RWPE2 (cell line): ENCODE measurements around the gene OTUD7B.

Experiments used
- ATAC-seq: fragments of 200-7000 bp; cut with Tn5 transposase; 3 replicates; pipeline ENCODE4 v1.9.1; 2021; ENCODE audit warnings: low read depth
- DNase-seq: peaks from one replicate; pipeline ENCODE4 v3.0.0-alpha.2; 2020; ENCODE audit warnings: low spot score
- H3K27ac ChIP-seq: fragments of 450-650 bp; 2 replicates; pipeline ENCODE4 v1.5.1; 2017; ENCODE audit warnings: mild to moderate bottlenecking; ENCODE audit not compliant: poor library complexity, severe bottlenecking
- H3K27me3 ChIP-seq: fragments of 250-450 bp; sonication (Bioruptor Pico); 2 replicates; pipeline ENCODE4 v1.5.1; 2021; ENCODE audit warnings: mild to moderate bottlenecking, moderate library complexity; ENCODE audit not compliant: insufficient read depth, poor library complexity, severe bottlenecking
- H3K36me3 ChIP-seq: fragments of 250-450 bp; sonication (Bioruptor Pico); 2 replicates; pipeline ENCODE4 v1.5.1; 2020; ENCODE audit warnings: low read depth, mild to moderate bottlenecking, moderate library complexity
- H3K4me1 ChIP-seq: fragments of 250-450 bp; sonication (Bioruptor Pico); 2 replicates; pipeline ENCODE4 v1.5.1; 2021; ENCODE audit warnings: mild to moderate bottlenecking, moderate library complexity; ENCODE audit not compliant: insufficient read depth, poor library complexity, severe bottlenecking
- H3K4me3 ChIP-seq: fragments of 250-450 bp; sonication (Bioruptor Pico); 2 replicates; pipeline ENCODE4 v1.5.1; 2021; ENCODE audit warnings: mild to moderate bottlenecking, moderate library complexity; ENCODE audit not compliant: severe bottlenecking
- H3K9me3 ChIP-seq: fragments of 250-450 bp; sonication (Bioruptor Pico); 2 replicates; pipeline ENCODE4 v1.5.1; 2021; ENCODE audit warnings: mild to moderate bottlenecking, moderate library complexity; ENCODE audit not compliant: severe bottlenecking
- TF ChIP-seq, protein P1 (sequence below): fragments of 450-650 bp; IDR thresholded peaks from one replicate; pipeline ENCODE4 v1.5.1; 2017; ENCODE audit warnings: mild to moderate bottlenecking, moderate library complexity; ENCODE audit not compliant: poor library complexity, severe bottlenecking

Gene OTUD7B

DNA sequence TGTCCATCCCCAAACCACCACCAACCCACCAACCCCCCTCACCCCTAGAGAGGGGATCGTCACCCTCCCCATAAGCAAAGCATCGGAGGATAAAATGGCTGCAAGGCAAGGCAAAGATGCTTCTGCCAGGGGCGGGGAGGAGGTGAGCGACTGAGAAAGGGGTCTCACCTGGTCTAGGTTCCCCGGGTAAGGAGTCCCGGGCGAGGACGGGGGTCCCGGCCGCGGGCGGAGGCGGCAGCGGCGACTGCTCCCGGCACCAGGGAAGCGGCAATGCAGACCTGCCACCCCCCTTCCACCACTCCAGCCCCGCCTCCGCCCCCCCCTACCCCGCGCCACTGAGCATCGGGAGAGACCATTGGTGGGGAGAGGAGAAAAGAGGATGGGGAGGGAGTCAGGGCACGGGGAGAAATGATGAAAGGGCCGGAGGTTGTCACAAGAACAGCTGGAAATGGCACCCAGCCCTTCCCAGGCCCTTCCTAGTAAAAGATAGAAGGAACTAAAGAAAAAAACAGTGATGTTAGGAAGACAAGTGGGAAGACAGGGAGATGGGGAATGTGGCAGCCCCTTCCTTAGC is 92.9 kb downstream of the OTUD7B start, which contains the start of gene SV2A:
Gene SV2A (minus strand): TSS at position 274 of the 574 bp plus-strand sequence. CDS start 4,004 bp downstream, outside the sequence.
- TF ChIP-seq, protein P1, sequence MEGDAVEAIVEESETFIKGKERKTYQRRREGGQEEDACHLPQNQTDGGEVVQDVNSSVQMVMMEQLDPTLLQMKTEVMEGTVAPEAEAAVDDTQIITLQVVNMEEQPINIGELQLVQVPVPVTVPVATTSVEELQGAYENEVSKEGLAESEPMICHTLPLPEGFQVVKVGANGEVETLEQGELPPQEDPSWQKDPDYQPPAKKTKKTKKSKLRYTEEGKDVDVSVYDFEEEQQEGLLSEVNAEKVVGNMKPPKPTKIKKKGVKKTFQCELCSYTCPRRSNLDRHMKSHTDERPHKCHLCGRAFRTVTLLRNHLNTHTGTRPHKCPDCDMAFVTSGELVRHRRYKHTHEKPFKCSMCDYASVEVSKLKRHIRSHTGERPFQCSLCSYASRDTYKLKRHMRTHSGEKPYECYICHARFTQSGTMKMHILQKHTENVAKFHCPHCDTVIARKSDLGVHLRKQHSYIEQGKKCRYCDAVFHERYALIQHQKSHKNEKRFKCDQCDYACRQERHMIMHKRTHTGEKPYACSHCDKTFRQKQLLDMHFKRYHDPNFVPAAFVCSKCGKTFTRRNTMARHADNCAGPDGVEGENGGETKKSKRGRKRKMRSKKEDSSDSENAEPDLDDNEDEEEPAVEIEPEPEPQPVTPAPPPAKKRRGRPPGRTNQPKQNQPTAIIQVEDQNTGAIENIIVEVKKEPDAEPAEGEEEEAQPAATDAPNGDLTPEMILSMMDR, result no peak
- H3K27me3 ChIP-seq, result no peaks in the 10 kb centered on the region
- peak; percentile 72 for ATAC-seq
- no peaks in the 10 kb centered on the region for H3K9me3 ChIP-seq
- H3K36me3 ChIP-seq, result peaks cover 3% of the 10 kb centered on the region
- H3K4me3 ChIP-seq, result peak within 1 kb of the TSS; percentile 46
- no peak for DNase-seq
- no peaks in the 10 kb centered on the region for H3K4me1 ChIP-seq
- no peak within 1 kb of the TSS for H3K27ac ChIP-seq

DNA sequence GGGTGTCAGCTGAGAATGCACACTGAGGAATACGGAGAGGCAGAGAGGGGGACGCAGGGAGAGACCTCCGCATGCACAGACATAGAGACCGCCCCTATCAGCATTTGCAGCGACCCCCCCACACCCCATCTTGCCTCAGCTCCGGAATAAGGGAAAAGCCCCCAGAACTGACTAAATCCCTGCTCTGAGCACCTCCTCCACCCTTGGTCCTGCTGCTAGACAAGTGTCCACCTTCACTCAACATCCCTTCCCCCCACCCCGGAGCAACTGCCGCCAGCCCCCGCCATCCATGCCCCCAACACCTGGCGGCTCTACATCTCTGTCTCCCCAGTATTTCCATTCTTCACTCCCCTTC is 93.7 kb downstream of the OTUD7B start:
- H3K27ac ChIP-seq, result no peak overlapping the region
- DNase-seq (no peak), ATAC-seq (no peak)
- TF ChIP-seq, protein P1, result no peak
- H3K36me3 ChIP-seq, result no peaks in the 10 kb centered on the region
- H3K4me1 ChIP-seq, result no peaks in the 10 kb centered on the region
- H3K4me3 ChIP-seq, result peak overlapping the region; percentile 46
- H3K27me3 ChIP-seq, result no peaks in the 10 kb centered on the region
- H3K9me3 ChIP-seq, result no peaks in the 10 kb centered on the region

DNA sequence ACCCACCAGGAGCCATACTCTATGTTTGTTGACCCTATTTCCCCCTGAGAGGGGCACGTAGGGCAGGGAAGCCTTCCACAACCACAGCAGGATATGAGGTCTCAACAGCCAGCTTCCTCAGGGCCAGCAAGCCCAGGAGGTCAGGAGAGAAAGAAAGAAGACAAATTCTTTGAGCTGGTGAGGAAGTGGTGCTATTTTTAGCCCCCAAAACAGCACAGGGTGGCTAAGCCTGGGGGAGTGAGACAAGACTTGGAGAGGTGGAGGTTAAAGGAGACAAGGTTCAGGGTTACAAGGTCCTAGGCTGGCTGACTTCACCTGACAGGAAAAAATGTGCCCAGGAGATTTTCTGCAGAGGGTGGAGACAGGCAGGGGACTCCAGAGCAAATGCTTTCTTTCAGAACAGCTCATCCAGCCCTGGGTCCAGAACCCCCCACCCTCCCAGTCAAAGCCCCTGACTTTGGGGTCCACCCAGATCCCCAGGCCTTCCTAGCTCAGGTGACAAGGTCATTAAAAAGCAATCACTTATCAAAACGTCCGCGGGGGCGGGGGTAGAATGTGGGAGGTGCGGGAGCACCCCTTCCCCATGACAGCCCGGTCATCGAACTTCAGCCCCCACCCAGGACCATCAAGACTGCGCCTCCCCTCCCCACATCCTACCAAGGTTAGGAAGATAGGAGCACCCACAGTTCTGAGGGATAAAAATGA is 94.2 kb downstream of the OTUD7B start:
- no peak overlapping the region for H3K27ac ChIP-seq
- no peak overlapping the region for H3K4me3 ChIP-seq
- TF ChIP-seq, protein P1, result no peak
- no peaks in the 10 kb centered on the region for H3K4me1 ChIP-seq
- H3K27me3 ChIP-seq, result no peaks in the 10 kb centered on the region
- no peaks in the 10 kb centered on the region for H3K36me3 ChIP-seq
- no peaks in the 10 kb centered on the region for H3K9me3 ChIP-seq
- no peak for DNase-seq
- ATAC-seq, result no peak

DNA sequence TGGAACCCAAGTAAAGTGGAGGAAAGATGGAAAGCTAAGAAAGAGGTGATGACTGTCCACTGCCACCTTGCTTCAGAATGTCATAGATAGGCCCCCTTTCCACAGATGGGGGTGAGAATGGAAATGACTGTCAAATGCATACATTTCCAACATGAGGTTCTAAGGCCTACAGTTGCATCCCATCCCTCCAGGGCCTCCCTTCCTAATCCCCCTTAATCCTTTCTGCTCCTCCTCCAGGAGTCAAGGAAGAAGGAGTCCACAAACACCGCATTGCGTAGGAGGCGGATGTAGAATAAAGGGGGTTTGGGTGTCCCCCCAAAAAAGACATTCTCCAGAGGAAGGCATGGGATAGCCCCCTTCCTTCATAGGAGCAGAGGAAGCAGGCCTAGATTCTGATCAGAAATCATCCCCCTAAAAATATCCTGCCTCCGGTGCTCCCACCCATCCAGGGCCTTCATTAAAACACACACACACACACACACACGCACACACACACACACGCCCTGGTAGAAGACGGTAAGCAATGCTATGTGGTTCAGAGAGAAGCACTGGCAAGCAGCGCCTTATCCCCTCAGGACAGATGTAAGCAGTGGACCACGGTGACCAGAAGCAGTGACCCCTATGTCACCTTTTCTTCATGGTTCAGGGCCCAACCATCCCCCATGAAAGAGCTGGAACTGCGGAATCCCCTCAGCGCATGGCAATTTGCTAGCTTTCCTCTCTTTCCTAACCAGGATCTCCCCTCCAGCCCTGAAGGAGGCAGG is 94.9 kb downstream of the OTUD7B start:
- ATAC-seq (no peak), DNase-seq (no peak)
- Histone ChIP-seq H3K27ac (no peak overlapping the region), H3K9me3 (no peaks in the 10 kb centered on the region), H3K4me3 (no peak overlapping the region), H3K27me3 (no peaks in the 10 kb centered on the region), H3K36me3 (no peaks in the 10 kb centered on the region), H3K4me1 (no peaks in the 10 kb centered on the region)
- TF ChIP-seq, protein P1, result no peak
